Measurements from ENCODE around the gene SMYD3.

SMYD3 gene

GRCh38 chr1:246280551-246280950 lies 226.5 kb downstream of the SMYD3 start:
- no peak for DNase-seq (ENCODE audit: low read depth in 1 of 2, low spot score in 1 of 2)

DNA sequence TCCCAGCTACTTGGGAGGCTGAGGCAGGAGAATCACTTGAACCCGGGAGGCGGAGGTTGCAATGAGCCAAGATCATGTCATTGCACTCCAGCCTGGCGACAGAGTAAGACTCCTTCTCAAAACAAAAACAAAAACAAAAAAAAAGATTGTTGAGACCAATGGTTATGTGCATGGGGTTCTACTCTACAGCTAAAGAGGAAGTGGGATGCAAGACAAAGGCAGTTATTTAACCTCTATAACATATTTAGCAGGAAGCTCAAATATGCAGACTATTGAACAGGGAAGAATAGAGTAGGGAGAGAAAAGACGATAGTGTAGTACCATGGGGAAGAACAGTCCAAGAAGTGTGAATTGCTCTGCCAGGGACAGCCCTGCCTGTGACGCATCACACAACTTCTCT lies 227.7 kb downstream of the SMYD3 start:
- no peak for DNase-seq (ENCODE audit: low read depth in 1 of 2, low spot score in 1 of 2)

- no peak for DNase-seq (ENCODE audit: low read depth in 1 of 2, low spot score in 1 of 2)
These were observed 228.7 kb downstream of the SMYD3 start for GRCh38 chr1:246278371-246278770.

- DNase-seq (ENCODE audit: low read depth in 1 of 2, low spot score in 1 of 2) = no peak
These were observed 232.0 kb downstream of the SMYD3 start for GRCh38 chr1:246275036-246275435.

DNA sequence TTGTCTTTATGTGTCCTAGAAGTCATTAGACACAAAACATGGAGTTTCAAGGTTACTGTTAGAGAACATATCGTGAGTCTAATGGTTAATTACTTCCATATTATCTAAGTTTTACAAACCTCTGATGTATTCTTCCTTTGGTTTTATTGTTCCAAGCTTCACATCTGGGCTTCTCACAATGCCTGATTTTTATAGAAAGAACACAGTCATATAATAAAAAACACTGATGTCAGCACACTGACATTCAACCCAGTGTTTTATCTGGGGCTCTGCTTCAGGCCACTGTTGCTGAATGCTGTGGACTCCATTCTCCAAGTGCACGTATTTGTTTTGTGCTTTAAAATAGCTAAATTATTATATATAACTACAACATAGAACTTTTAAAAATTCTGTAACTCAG lies 232.9 kb downstream of the SMYD3 start:
- no peak for DNase-seq (ENCODE audit: low read depth in 1 of 2, low spot score in 1 of 2)

- no peak for DNase-seq (ENCODE audit: low read depth in 1 of 2, low spot score in 1 of 2)
These were observed 235.6 kb downstream of the SMYD3 start for GRCh38 chr1:246271516-246271915.

DNA sequence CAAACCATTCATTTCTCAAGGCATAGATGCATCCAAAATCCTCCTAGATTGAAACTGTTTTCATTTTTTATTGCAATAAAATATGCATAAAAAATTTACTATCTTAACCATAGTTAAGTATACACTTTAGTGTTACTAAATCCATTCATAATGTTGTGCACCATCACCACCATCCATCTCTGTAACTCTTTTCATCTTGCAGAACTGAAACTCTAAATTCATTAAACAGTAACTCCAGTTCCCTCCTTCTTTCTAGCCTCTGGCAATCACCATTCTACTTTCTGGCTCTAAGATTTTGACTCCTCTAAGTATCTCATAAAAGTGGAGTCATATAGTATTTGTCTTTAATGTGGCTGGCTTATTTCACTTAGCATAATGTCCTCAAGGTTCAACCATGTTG lies 236.8 kb downstream of the SMYD3 start:
- DNase-seq (ENCODE audit: low read depth in 1 of 2, low spot score in 1 of 2) = no peak

GRCh38 chr1:246269466-246269865 lies 237.6 kb downstream of the SMYD3 start:
- no peak for DNase-seq (ENCODE audit: low read depth in 1 of 2, low spot score in 1 of 2)

DNA sequence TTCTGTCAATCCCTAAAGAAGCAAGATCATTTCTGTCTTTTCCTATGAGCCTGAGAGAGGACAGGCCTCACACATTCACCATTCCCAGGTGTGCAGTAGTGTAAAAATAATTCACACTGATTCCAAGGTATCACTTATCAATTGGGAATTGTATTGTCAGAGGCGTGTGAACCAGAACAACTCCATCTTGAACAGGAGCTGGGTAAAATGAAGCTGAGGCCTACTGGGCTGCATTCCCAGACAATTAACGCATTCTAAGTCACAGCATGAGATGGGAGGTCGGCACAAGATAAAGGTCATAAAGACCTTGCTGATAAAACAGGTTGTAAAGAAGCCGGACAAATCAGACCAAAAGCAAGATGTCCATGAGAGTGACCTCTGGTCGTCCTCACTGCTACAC lies 239.2 kb downstream of the SMYD3 start:
- no peak for DNase-seq (ENCODE audit: low read depth in 1 of 2, low spot score in 1 of 2)

GRCh38 chr1:246267426-246267825 lies 239.7 kb downstream of the SMYD3 start:
- DNase-seq (ENCODE audit: low read depth in 1 of 2, low spot score in 1 of 2) = no peak

DNA sequence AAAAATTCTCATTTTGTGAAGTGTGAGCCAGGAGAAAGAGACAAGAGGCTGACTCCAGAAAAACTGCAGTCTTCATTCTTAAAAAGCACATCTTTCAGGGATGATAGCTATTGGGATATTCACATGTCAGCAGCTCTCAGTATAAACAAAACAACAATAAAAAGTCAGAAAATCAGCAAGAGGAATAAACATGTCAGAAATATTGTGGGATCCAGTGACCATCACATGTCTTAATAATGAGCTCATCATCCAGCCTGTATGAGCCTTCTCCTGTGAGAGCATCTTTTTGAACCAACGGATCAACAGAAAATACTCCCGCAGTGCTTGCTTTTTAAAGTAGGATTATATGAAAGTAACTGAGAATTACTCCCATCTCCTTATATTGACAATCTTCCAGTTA lies 241.6 kb downstream of the SMYD3 start:
- DNase-seq (ENCODE audit: low read depth in 1 of 2, low spot score in 1 of 2) = no peak

DNA sequence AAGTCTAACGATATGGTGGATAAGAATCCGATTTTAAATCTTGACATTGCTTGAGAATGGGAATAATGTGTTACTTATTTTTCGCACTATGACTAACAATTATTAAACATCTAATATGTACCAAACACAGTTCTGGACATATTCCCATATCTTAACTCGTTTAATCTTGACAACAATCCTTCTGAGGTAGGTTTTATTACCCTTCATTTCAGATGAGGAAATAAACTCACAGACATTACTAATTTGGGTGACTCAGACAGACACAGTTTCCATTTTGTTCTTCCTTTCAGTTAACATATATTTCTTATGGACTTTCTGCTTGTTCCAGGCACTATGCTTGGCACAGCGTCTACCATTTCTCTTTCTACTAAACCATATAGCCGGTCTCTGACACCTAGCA lies 244.8 kb downstream of the SMYD3 start:
- no peak for DNase-seq (ENCODE audit: low read depth in 1 of 2, low spot score in 1 of 2)

GRCh38 chr1:246261639-246262038 lies 245.4 kb downstream of the SMYD3 start:
- no peak for DNase-seq (ENCODE audit: low read depth in 1 of 2, low spot score in 1 of 2)

DNA sequence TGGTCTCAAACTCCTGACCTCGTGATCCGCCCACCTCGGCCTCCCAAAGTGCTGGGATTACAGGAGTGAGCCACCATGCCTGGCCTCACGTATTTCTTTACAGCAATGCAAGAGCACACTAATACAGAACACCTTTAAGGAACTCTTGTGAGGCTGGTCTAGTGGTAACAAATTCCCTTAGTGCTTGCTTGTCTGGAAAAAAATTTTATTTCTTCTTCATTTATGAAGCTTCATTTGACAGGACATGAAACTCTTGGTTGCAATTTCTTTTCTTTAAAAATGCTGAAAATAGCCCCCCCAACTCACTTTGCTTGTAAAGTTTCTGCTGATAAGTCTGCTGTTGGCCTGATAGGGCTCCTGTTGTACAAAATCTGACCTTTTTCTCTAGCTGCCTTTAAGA lies 248.8 kb downstream of the SMYD3 start:
- no peak for DNase-seq (ENCODE audit: low read depth in 1 of 2, low spot score in 1 of 2)

GRCh38 chr1:246255773-246256172 lies 251.3 kb downstream of the SMYD3 start:
- no peak for DNase-seq (ENCODE audit: low read depth in 1 of 2, low spot score in 1 of 2)

- DNase-seq (ENCODE audit: low read depth in 1 of 2, low spot score in 1 of 2) = no peak
These were observed 252.2 kb downstream of the SMYD3 start for GRCh38 chr1:246254854-246255253.

- no peak for DNase-seq (ENCODE audit: low read depth in 1 of 2, low spot score in 1 of 2)
These were observed 260.6 kb downstream of the SMYD3 start for GRCh38 chr1:246246430-246246829.

DNA sequence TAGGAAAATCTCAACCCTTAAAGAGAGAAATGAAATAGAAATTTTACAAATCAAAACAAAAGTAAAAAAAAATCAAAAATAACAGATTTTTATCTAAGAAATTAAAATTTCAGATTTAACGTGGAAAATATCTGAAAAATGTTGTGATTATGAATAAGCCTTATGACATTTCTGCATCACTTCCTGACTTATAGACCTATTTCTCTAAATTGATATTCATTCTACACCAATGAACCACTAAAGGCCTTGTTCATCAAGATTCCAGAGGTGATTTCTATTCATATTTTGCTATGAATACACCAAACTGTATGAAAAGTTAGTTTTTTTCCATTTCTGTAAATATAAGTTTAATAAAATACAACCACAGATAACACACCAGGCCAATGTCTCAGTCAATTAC lies 261.5 kb downstream of the SMYD3 start:
- DNase-seq (ENCODE audit: low read depth in 1 of 2, low spot score in 1 of 2) = no peak

GRCh38 chr1:246232126-246232525 lies 275.0 kb downstream of the SMYD3 start:
- DNase-seq (ENCODE audit: low read depth in 1 of 2, low spot score in 1 of 2) = no peak

GRCh38 chr1:246226041-246226440 lies 281.0 kb downstream of the SMYD3 start:
- no peak for DNase-seq (ENCODE audit: low read depth in 1 of 2, low spot score in 1 of 2)

DNA sequence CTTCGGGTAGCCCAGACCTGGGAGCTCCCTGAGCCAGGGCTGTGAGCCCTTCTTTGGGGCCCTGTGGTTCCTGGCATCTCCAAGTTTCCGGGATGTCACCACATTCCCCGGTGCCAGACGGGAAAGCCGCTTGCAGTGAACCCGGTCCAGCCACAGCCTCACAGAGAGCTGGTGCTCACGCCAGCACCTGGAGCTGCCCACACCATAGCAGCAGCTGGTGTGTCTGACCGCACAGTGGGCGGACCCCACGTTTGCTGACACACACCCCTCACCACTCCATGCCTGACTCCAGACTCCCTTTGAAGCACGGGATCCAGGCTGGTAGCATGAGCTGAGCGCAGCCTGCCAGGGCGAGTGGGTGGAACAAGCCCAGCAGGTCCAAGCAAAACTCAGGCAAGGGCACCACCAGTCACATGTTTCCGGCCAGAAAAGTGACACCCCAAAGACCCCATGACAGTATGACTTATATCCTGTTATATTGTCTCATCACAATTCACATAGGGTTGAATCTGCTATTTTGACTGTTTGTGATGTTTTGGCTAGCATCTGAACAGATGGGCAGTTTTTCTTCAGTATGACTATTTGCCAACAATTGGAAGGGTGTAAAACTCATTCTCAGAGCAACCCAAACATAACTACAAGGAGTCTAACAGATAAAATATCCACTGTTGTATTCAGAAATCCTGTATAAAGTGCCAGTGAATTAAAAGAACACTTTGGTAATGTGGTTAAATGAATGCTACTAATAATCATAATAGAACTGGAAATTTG lies 285.4 kb downstream of the SMYD3 start:
- DNase-seq (ENCODE audit: low read depth in 1 of 2, low spot score in 1 of 2) = no peak

GRCh38 chr1:246220495-246221065 lies 286.5 kb downstream of the SMYD3 start:
- DNase-seq (ENCODE audit: low read depth in 1 of 2, low spot score in 1 of 2) = no peak

GRCh38 chr1:246219508-246220030 lies 287.5 kb downstream of the SMYD3 start:
- DNase-seq (ENCODE audit: low read depth in 1 of 2, low spot score in 1 of 2) = no peak

Measured in activated CD4-positive, alpha-beta T cell treated with anti-CD3 and anti-CD28 coated beads, Interleukin-2, amount 50 U/mL, for 24 hours (primary cell).